A204.1 (cell line): Measurements from ENCODE around the gene LSP1.
"Not testable (repeated sequence)": the region's sequence is repeated elsewhere in the genome, so short reads cannot be mapped to it uniquely, and the experiment has no call there.

Experiments
- FAIRE-seq: peaks from 2 replicates; lab custom pipeline; 2012; peaks lifted over from hg19 to GRCh38; lab: Jason Lieb, UNC

LSP1 gene

DNA sequence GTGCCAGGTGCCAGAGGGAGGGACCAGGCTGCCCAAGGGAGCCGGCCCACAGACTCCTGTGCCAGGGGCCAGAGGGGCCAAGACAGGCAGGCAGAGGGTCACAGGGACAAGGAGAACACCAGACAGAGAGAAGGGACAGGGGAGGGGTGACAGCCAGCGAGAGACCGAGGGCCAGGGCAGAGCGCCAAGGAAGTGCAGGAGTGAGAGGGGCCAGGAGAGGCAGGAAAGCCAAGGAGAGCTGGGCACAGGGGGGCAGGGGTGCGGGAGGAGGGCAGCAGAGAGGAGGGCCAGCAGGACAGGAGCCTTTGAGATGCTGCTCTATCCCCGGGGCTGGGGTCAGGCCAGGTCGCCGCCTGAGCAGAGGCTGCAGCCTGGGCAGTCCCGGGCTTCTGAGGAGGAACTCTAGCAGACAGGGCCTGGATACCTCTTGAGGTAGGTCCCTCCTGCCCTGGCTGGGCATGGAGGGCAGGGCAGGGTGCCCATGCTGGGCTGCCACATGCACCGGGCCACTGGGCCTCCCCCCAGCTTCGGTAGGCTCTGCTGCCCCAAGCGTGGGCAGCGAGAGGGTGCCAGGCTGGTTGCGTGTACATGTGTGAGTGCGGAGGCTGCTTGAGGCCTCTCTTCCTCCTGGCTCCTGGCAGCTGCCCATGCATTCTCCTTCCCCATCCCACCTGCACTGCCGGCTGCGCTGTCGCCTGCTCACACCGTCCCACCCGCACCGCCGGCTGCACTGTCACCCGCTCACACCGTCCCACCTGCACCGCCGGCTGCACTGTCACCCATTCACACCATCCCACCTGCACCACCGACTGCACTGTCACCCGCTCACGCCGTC, 12.2 kb downstream of the LSP1 start:
- no peak for FAIRE-seq

DNA sequence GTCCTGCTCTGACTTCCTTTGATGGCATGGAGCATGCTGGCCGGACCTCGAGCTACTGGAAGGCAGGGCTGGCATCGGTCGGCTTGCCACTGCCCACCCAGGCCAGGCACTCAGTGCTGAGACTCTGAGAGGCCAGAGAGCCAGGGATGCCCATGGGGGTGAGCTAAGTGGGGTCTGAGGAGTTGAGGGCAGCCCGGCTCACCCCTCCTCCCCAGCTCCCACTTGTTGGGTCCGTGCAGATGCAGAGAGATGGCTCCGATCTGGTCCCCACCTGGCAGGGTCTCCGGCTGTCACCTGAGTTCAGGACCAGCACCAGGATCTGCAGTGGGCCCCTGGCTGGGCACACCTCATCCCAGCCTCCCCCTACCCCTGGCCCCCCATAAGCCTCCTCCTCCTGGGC, 13.3 kb downstream of the LSP1 start:
- FAIRE-seq = no peak

DNA sequence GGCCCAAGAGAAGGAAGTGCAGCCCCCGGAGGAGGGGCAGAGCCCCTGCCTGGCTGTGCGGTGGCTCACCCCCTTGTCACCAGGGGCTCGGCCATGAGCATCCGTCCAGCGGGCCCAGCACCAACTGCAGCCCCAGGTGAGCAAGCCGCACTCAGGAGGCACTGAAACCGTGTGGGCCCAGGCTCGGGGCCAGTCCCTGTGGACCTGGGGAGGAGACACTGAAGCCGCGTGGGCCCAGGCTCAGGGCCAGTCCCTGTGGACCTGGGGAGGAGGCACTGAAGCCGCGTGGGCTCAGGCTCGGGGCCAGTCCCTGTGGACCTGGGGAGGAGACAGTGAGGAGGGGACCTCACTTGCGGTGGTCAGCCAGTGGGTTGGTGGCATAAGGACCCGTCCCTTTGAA, 13.9 kb downstream of the LSP1 start:
- no peak for FAIRE-seq

DNA sequence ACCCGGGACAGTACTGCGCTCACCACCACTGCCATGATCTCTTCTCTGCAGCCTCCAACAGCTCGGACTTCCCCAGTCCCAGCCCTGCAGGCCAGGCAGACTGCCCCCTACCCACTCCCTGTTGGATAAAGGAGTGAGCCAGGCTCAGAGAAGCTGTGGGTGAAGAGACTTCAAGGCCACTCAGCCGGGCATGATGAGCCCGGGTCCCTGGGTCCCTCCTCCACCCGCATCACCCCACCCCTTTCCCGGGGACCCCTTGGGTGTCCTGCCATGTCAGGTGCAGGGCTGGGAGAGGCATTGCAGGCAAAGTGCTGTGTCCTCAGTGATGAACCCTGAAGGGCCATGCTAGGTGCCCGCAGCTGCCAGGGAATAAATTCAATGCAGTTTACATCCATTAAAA, 14.5 kb downstream of the LSP1 start:
- no peak for FAIRE-seq

DNA sequence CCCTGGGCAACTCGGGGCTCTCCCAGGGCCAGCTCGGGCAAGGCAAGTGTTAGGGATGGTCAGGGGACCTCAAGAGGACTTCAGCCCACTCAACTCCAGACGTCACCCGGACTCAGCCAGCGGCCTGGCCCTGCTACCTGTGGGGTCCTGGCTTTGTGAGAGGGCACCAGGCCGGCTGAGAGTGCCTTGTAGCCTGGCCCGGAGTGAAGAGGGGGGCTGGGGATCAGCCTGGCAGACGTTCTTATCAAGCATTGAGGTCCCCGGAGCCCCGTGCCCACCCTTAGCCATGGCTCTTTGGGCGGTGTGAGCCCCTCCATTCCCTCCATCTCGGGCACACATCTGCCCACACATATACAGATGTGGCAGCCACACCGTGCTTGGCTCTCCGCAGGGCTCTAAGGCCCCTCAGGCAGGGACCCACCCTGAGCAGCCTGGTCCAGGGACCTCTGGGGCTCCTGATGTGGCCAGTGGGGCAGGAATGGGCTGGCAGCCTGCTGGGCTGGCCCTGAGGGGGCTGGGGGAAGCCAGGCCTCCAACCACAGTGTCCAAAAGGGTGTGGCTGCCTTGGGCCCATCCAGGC, 15.3 kb downstream of the LSP1 start:
- no peak for FAIRE-seq

DNA sequence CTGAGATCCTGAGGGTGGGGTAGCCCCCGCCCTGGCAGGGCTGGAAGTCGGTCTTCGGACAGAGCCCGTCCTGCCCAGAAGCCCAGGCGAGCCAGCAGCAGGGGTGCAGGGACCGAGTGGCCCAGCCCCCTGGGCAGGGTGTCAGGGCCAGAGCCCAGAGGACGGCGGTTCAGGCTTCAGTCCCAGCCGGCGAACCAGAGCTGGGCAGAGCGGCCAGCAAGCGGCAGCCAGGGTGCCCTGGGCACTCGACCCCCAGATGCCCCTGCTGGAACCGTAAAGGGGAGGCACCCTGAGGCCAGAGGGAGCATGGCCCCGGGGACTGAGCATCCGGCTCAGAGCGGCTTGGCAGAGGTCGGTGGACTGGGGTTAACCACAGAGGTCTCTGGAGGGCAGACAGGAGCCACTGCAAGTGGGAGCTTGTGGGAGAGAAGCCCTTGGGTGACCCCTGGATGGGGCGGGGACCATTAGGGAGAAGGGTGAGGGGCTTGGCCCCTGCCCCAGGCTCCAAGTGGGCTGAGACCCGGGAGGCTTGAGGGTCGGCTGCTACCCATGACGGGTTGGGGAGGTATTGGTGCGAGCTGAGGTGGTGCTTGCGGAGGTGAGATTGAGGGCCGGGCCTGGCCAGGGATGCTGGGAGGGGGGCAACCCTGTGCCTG, 15.9 kb downstream of the LSP1 start:
- FAIRE-seq = no peak

DNA sequence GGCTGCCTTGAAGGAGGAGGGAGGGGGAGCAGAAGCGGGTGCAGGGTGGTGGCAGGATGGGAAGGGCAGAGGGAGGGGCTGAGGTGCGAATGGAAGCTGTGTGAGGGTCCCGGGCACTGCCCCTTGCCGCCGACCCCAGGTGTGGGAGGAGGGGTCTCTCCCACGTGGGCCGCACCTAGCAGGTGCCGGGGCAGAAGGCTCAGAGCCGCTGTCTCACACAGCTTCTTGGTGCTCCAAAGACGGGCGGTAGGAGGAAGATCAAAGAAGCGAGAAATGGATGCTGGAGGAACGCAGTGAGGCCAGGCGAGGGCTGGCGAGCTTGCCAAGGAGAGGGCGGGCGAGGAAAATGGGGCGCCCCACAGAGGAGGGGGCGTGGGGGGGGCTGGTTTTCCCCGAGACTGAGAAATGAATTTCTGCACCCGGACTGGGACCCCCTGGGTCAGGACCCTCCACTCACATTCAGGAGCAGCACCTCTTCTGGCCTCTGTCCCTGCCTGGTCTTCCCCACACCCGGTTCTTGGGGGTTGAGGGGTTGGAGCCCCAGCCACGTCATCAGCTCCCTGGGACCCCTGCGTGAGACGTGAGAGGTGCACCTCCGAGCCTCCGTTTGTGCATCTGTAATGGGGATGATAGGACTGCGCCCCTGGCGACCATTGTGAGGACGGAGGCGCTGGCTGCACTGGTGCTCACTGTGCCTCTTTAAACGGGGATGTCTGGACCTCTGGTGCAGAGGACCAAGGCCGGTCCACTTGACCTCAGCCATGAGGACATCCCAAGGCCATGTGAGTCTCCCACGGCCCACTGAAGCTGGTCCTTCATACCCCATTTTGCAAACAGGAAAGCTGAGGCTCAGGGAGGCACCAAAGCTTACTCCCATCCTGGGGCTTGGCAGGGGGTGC, 16.8 kb downstream of the LSP1 start:
- no peak for FAIRE-seq

DNA sequence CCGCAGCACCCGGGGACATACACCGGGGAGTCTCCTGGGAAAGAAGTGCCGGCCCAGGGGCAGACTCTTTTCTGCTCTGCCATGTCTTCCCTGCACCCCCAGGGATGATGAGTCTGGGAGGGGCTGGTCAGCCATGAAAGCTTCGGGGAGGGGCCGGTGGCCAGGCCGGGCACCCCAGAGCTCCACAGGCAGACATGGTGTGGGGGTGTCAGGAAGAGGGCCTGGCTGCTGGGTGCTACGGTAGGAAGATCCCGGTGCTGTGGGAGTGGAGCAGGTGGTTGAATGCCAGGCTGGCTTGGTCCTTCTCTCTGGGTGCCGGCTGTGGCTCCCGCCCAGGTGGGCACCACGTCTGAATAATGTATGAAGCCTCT, 17.4 kb downstream of the LSP1 start:
- no peak for FAIRE-seq

DNA sequence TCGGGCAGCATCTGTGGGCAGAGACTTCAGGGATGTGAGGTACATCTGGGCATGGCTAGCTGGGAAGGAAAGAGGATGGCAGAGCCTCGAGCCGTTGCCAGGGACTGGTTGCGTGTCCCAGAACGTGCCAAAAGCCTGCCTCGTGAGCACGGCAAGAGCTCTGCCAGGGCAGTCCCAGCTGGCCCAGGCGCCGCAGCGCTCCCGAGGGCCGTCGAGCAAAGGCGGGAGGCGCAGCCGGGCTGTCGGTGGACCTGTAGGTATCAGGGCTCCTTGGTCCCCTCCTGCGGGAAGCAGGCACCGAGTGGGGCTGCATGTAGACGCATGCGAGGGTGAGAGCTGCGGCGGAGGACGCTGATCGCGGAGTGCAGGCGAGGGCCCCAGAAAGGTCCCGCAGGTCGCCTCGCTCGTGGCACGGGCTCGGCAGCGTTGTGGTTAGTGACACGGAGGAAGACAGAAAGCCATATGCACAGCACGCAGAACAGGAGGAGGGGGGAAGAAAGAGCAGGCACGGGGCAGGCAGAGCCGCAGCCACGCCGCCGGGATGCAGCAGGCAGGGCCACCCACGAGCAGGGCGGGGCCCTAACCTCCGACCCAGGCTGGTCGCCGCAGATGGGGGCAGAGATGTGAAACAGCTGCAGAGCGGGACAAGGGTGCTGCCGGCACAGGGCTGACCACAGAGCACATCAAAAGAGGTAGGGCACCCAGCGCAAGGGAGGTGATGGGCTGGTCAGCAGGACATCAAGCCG, 18.0 kb downstream of the LSP1 start:
- no peak for FAIRE-seq

DNA sequence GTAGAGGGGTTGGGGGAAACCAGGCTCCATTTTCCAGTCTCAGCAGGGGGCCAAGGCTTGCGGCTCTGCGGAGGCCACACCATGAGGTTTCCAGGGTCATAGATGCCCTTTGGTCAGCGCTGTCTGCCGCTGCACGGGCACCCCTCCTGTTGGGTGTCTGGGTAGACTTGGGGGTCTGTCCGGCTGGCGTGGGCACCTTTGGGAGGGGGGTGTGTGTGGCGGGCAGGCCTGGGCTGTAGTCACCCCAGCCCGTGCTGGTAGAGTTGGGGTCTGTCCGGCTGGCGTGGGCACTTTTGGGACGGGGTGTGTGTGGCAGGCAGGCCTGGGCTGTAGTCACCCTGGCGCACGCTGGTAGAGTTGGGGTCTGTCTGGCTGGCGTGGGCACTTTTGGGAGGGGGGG, 18.6 kb downstream of the LSP1 start:
- no peak for FAIRE-seq

DNA sequence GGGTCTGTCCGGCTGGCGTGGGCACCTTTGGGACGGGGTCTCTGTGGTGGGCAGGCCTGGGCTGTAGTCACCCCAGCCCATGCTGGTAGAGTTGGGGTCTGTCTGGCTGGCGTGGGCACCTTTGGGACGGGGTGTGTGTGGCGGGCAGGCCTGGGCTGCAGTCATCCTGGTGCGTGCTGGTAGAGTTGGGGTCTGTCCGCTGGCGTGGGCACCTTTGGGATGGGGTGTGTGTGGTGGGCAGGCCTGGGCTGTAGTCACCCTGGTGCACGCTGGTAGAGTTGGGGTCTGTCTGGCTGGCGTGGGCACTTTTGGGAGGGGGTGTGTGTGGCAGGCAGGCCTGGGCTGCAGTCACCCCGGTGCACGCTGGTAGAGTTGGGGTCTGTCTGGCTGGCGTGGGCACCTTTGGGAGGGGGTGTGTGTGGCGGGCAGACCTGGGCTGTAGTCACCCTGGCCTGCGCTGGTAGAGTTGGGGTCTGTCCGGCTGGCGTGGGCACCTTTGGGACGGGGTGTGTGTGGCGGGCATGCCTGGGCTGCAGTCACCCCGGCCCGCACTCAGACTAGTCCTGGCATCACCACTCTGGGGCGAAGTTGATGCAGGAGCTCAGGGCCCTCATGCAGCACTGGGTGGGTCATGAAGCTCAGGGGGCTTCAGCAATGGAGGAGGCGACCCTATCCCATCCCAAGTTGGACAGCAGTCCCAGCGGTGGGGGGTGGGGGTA, 19.5 kb downstream of the LSP1 start:
- FAIRE-seq = no peak

DNA sequence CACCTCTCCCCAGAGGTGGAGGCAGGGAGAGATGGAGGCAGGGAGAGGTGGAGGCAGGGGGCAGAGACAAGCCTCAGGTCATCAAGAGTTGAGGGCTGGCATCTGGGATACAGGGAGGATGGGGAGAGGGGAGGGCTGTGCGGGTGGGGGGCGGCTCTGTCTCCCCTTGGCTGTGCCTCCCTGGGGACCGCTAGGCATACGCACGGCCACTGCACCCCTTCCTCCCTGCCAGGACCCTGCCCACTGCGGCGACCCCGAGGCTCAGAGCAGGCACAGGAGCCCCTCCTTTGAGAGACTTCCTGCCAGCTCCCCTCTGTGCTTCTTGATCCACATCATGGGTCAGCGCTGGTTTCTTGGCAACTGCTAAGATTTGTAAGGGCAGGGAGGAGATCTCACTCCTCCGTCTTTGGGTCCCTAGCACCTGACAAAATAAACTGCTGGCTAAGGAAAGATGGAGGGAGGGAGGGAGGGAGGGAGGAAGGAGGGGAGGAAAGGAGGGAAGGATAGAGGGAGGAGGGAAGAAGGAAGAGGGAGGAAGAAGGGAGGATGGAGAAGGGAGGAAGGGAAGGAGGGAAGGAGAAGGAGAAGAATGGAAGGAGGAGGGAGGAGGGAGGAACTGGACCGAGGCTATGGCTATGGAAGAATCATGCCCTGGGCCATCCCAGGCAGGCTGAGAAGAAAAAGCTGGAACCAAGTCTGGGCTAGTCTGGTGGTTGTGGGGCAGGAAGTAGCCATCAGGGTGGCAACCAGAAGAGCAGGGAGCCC, 20.3 kb downstream of the LSP1 start:
- FAIRE-seq = no peak

DNA sequence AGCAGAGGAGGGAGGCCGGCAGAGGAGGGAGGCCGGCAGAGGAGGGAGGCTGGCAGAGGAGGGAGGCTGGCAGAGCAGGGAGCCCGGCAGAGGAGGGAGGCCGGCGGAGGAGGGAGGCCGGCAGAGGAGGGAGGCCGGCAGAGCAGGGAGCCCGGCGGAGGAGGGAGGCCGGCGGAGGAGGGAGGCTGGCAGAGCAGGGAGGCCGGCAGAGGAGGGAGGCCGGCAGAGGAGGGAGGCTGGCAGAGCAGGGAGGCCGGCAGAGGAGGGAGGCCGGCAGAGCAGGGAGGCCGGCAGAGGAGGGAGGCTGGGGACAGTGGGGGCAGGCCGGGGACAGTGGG, 20.9 kb downstream of the LSP1 start:
- not testable (repeated sequence) for FAIRE-seq

DNA sequence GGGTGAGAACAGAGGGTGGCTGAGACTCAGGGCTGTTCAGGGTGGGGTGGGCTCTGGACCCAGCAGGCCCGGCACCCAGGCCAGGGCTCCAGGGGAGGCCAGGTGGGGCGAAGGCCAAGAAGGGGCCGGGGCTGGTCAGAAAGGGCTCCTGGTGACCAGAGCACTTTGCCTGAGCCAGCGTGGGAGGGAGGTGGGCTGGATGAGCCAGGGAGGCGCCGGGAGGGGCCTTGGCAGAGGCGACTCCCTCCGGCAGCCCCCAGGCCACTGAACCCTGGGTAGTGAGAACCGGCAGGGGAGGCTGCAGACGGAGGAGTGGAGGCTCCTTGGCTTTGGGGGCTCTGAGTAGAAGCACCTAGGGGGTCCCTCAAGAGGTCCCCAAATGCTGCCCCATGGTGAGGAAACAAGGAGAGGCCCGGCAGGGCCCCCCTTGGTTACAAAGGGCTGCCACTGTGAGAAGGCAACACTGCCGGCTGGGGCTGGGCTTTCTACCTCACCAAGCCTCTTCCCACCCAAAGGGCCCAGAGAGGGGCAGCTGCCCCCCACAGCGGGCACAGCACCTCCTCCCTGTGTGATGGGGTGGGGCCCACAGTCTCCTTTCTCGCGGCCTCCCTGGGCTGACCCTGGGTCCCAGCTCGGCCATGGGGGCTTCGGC, 21.7 kb downstream of the LSP1 start:
- FAIRE-seq = not testable (repeated sequence)

DNA sequence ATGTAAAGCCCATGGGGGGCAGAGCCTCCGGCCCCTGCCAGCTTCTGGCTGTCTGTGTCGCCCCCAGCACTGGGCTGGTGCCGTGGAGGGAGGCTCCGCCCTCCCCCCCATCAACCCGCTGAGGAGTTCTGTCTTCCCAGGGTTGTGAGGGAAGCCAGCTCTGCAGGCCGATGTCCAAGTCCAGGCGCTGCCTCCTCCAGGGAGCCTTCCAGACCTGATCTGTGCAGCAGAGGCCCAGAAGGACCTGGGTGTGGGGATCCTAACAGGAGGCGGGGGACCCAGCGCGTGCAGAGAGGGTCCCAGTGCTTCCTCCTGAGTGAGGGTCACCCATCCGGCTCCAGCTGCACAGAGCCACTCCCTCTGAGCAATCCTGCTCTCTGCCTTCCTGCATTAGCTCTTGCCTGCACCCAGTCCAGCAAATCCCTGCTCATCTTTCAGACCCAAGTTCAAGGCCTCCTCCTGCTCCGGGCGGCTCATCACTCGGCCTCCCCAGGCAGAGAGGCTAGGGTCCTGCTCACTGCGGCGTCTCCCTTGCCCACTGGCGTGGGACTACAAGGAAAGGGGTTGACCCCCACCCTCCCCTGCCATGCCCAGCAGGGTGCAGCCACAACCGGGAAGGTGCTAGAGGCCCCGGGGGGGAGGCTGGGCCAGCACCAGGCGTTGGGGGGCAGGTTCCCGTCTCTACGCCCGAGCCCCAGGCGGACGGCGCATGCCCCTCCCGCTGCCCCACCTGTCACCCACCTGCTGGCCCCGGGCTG, 22.4 kb downstream of the LSP1 start:
- FAIRE-seq = no peak

DNA sequence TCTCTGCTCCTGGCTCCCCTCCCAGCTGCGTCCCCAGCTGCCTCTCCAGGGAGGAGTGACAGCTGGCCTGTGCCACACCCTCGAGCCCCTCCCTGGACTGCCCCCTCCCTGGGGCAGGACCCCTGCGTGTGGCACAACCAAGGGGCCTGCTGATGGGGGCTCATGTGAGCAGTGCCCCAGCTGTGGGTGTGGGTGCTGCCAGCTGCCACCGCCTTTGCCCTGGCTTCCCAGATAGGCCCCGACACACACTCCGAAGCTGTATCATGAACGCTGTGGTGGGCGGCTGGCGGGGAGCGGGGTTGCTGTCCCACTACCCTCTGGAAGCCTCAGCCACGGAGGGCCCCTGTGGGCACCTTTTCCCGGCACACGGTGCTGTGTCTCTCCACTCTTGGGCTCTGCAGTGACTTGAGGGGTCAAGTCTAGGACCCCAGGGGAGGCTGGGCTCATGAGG, 23.0 kb downstream of the LSP1 start:
- not testable (repeated sequence) for FAIRE-seq

DNA sequence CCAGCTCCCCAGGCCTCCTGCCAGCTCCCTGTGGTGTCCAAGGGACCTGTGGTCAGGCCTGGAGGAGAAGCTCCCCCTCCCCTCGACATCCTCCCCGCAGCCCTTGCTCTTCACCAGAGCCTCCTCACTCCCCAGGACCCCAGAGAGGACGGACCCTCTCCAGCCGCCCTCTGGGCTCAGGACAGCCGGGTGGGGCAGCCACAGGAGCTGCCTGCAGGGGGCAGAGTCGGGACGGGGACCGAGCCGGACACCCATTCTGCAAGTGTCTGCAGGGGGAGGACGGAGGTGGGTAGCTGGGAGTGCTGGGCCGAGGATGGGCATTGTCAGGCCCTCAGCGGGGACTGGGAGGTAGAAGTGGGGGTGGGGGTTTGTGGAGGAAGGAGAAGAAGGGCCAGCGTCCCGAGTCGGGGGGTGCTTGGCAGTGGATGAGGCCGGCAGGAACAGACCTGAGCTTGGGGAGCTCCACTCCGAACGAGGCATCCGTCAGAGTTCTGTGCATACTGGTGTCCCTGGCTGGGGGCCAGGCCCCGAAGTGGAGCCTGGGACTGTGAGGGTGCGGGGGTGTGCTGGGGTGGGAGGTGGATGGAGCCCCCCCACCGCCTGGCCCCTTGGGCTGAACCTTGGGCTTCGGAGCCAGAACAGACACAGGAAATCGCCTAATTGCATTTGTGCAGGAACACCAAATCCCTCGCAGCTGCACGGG, 23.6 kb downstream of the LSP1 start:
- no peak for FAIRE-seq
